MM.1S (cell line): ENCODE results near the gene MARCHF10.

Experiments
- EZH2 ChIP-seq: fragments of 300-600 bp; sonication (generic); optimal IDR thresholded peaks from 2 replicates; pipeline ENCODE3; 2017; ENCODE audit warnings: low read depth, mild to moderate bottlenecking, antibody characterized with exemption, low read length, mixed read lengths
- TF ChIP-seq, protein P1 (sequence below): fragments of 300-600 bp; sonication (generic); IDR thresholded peaks from 2 replicates; pipeline ENCODE4 v1.5.1; 2016; ENCODE audit warnings: antibody characterized with exemption, low read length, mixed read lengths

DNA sequence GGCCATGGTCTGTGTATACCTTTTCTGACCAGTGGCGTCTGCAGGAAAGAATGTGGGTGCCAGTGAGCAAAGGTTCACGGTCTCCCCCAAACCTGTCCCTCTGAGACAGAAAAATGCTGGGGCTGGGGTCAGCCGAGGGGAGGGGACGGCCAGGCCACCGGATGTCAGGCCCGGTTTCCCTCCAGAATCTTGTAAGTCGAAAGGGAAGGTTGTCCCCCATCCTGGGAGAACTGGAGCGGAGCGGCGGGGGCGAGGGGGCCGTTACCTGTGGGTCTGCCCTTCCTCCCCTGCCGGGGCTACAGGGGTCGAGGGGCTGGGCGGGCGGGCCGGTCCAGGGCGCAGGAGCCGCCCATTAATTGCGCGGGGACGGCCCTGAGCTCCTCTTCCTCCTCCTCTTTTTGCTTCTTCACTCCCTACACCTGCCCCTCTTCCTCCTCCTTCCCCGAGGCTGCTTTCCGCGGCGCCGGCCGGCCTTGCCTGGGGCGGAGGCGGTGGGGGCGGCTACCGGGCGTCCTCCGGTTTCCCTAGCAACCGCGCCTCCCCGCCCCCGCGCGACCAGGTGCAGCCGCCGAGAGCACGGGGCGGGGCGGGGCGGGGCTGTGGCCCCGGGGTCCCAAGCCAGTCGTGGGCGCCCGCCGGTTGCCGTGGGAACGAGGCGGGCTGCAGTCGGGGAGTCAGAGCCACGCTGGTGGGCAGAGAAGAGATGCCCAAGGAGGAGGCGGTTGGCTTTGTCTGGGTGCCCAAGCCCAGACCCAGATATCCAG lies at the start of gene MARCHF10:
- no peak for TF ChIP-seq EZH2
- TF ChIP-seq, protein P1, sequence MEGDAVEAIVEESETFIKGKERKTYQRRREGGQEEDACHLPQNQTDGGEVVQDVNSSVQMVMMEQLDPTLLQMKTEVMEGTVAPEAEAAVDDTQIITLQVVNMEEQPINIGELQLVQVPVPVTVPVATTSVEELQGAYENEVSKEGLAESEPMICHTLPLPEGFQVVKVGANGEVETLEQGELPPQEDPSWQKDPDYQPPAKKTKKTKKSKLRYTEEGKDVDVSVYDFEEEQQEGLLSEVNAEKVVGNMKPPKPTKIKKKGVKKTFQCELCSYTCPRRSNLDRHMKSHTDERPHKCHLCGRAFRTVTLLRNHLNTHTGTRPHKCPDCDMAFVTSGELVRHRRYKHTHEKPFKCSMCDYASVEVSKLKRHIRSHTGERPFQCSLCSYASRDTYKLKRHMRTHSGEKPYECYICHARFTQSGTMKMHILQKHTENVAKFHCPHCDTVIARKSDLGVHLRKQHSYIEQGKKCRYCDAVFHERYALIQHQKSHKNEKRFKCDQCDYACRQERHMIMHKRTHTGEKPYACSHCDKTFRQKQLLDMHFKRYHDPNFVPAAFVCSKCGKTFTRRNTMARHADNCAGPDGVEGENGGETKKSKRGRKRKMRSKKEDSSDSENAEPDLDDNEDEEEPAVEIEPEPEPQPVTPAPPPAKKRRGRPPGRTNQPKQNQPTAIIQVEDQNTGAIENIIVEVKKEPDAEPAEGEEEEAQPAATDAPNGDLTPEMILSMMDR = no peak
